GM18858 (cell line): Measurements from ENCODE around the gene QSOX2.
"Not testable (repeated sequence)": the region's sequence is repeated elsewhere in the genome, so short reads cannot be mapped to it uniquely, and the experiment has no call there.

Experiments used
- ATAC-seq: cut with Tn5 transposase; IDR thresholded peaks from one replicate; pipeline ENCODE4 v1.9.1; 2021; ENCODE audit not compliant: unreplicated experiment

QSOX2 gene

DNA sequence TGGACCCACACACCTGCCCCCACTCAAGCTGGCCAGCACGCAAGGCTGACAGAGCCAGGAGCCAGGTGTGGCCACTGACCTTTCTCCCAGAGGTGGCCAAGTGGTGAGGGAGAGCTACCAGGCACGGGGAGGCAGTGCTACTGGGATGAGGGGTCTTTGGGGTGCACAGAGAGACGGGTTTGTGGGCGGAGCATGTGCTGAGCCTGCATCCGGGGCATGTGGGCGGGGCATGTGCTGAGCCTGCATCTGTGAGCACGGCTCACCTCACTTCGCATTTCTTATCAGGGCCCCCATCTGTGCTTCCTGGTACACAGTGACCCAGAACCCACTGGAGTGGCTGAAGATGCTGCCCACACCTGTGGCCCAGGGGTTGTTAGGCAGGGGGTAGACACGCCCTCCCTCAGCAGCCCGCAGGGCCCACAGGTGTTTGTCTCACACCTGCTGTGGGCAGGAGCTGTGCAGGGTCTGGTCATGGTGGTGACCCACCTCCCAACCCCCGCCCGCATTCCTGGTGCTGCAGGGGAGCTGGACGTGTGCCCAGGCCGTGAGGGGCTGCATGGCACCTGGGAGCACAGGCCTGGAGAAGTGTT, 36.8 kb upstream of the QSOX2 start:
- no peak for ATAC-seq

DNA sequence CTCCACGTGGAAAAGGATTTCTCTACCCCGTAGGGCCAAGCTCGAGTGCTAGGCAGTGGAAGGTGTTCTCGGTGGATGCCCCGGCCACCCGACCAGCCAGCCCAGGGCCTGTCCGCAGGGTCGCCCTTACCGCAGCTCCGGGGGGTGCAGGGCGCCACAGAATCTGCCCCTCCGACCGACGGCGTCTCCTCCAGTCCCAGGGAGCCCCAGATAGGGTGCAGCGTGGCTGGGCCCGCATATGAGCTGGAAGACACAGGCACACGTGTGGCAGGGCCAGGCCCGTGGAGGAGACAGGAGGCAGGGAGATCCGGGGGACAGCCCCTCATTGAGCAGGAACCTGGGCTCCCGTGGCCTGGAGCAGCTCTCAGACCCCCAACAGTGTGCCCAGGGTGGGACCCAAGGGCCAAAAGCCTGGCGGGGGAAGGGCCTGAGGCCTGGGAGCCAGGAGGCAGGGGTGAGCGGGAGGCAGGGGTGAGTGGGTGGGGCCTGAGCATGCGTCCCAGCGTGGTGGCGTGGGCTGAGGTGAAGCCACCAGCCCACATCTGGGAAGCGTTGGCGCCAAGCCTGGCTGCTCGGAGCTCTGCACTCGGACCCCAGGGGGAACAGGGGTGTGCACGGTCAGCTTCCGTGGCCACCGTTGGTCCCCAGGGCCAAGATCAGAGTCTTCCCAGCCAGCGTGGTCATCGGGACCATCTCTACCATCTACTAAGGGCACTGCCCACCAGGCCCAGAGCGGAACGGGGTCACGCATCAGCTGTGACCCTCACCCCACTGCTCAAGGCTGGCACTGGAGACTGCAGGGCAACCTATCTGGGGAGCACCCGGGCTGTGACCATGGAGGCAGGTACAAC, 36.0 kb upstream of the QSOX2 start:
- ATAC-seq = no peak

DNA sequence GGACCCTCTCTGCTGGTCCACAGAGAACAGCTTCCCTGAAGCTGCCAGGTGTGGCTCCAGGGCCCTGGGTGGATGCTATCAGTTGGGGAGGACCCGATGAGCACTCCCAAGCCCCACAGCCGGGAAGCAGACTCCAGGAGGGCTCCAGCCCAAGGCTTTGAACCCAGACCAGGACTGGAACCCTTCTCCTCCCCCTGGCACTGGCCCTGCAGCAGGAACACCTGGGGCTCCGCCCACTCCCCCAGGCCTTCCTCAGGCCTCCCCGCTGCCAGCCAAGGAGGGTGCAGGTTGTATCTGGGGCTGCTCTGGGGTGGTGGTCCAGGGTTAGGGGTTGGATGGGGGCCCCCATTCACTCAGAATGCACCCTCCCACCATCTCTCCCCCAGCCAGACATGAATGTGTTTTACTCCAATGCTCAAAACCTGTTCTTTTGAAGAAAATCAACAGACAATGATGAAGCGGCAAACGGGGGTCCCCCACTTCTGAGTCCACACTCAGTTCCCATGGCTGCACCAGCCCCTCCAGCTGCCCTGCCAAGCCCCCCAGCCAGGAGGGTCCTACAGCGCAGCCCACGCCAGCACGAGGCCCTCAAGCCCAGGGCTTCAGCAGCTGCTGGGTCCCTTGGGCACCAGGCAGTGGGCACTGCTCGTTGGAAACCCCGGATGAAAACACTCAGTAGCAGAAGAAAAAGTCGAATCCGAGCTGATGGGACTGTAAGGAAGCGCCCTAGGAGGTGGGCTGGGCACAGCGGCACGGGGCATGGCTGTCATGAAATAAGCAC, 35.1 kb upstream of the QSOX2 start:
- ATAC-seq = no peak

DNA sequence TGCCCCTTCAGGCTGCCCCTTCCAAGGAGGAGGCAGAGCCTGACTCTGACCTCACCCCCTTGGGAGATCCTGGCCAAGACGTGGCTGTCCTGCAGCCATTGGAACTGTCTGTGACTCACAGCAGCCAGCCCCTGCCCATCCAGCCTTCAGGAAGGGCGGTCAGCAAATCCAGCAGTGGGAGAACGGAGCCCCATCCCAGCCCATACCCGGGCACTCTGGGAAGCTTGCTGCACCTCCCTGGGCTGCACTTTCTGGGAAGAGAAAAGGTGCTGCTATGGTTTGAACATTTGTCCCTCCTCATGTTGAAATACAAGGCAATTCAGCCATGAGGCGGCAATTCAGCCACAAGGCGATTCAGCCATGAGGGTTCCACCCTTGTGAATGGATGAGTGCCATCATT, 33.9 kb upstream of the QSOX2 start:
- ATAC-seq = no peak

DNA sequence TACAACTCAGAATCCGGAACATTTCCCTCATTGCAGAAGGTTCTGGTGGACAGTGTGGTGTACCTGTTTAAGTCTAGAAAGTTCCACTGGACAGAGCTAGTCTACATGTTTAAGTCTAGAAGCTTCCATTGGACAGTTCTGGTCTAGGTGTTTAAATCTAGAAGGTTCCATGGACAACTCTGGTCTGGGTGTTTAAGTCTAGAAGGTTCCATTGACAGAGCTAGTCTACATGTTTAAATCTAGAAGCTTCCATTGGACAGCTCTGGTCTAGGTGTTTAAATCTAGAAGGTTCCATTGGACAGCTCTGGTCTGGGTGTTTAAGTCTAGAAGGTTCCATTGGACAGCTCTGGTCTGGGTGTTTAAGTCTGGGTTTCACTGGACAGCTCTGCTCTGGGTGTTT, 33.3 kb upstream of the QSOX2 start:
- no peak for ATAC-seq

DNA sequence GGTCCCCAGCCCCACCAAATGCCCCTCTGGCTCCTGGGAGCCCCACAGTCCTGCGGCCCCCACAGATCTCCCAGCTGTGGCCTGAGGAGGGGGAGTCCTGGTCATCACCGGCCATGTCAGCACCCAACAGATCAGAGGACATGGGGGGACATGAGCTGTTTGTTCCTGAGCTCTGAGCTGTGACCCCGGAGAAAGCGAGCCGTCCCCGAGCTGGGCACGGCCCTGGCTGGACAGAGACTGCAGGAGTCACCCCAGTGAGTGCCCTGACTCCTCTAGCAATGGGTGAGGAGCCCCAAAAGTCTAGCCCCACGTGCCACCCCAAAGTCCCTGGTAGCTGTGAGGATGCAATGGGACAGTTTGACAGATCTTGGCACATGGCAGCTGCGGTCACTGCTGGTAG, 32.6 kb upstream of the QSOX2 start:
- no peak for ATAC-seq

DNA sequence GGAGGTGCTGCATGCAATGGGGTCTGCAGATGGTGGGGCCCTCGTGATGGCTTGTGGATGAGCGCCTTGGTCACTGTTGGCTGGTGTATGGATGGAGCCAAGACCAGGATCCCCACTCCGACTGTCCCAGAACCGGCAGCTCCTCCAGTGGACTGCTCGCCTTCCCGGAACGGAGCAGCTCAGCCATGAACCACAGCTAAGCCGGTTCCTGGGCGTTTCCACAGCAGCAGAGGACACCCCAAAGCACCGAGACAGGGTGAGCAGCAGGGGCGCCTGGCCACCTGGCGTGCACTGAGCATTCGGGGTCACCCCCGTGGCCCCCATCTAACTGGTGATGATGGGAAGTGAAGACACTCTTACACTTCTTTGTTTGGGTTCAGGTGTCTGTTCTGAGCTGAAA, 32.1 kb upstream of the QSOX2 start:
- ATAC-seq = no peak

DNA sequence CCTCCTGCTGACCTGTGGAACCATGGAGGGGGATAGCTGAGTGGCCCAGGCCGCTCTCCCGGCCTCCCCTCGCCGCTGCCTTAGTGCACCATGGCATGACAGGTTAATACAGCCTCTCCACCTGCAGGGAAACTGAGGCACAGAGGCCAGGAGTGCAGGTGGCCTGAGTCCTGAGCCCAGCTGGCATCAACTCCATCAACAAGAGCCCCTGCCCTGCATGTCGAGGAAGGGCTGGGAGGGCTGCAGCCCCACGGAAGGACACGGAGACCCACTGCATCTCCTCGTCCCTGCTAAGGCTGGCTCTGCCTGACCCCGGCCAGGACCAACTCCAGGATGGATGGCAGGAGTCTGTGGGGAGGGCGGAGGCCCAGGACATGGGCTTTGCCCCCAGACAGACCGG, 31.1 kb upstream of the QSOX2 start:
- no peak for ATAC-seq

DNA sequence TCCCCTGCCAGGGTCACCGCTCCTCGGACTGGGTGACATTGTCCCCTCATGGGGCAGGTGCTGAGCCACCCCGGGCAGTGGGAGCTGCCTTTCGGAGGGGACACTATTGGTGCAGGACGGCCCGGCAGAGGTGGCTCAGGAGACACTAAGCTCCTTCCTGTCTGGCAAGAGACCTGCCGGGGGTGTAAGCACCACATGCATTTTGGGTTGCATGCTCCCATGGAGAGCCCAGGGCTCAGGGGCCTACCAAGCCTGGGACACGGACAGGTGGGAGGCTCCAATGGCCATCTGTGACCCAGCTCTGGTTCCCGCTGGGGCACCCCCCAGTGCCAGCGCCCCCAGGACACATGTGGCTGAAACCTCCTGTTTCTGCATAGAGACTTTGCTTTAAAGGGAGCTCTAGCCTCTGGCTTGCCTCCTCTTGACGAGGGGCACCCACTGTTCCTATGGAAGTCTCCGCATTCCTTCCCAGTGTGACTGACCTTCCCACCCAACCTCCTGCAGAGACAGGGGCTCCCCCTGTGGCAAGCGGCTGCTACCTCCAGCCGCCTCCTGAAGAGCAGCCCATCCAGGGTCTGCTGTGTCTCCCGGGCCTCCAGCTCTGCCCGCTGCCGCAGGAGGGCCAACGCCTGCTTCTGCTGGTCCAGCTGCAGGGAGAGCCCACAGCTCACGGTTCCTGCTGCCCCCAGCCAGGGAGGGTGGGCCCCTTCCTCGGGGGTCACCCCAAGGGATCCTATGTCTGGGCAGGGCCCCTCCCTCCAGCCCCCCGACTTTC, 30.2 kb upstream of the QSOX2 start:
- no peak for ATAC-seq

DNA sequence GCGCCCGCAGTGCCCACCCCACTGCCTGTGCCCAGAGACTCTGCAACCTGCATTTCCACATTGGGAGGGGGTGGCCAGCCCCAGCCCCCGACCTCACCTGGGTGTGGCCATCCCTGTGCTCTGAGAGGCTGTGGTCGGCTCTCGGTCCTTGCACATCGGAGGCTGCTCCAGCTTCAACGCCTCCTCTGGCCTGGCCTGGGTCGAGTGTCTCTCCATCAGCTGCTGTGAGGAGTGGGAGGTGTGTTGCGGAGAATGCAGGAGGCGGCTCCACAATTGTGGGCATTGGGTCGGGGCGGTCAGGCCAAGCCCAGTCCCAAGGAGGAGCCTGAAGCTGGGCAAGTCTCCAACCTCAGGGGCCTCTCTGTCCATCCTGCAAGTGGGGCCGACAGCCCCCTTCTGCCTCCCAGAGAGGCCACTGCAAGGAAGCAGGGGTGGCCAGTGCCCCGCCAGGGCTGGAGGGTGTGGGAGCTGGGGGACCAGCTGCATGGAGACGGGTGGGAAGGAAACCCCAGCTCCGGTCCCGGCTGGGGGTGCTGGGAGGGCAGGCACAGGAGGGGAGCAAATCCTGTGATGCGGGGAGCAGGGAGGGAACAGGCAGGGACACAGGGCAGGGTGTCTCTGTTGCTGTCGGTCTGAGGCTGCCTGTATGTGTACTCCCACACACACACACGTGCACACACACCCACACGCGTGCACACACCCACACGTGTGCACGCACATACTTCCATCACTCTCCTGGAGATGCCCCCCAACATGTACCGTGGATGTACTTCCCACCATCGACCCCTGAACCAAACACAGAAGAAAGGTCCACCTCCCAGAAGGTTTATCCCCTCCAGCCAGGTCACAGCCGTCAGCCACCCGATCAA, 29.4 kb upstream of the QSOX2 start:
- ATAC-seq = no peak

DNA sequence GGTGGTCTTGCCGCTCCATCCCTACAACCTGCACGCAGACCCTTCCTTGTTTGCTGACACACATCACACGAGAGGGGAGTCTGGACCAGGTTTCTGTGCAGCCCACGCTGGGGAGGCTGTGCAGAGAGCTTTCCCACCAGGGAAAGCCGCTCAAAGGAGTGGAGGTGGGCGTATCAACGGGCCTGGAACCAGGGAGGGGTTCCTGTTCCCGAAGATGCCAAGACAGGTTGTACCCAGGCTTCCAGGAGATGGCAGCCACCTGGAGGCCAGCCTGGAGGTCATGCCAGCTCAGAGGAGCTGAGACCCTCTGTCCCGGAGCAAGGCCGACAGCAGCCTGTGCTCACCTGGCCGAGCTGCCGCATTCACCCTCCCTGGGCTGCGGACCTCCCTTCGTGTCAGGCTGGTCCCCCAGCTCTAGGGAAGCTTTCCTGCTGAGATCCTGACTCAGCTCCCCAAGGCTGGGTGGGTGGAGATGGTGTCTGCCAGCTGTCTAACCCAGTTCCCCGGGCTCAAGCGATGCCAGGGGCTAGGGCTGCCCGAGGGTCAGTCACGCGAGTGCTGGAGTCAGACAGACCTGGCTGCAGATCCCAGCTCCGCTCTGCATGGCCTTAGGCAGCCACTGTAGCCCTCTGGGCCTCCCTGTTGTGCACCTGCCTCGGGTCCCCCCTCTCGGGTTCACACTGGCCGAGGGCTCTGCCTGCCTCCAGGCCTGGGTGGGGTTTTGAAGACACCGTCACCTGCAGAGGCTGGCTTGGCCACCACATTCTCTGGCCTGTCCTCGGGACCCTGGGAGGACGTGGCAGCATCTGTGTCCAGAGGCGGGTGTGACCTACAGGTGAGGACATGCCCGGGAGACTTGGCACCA, 28.5 kb upstream of the QSOX2 start:
- ATAC-seq = no peak

DNA sequence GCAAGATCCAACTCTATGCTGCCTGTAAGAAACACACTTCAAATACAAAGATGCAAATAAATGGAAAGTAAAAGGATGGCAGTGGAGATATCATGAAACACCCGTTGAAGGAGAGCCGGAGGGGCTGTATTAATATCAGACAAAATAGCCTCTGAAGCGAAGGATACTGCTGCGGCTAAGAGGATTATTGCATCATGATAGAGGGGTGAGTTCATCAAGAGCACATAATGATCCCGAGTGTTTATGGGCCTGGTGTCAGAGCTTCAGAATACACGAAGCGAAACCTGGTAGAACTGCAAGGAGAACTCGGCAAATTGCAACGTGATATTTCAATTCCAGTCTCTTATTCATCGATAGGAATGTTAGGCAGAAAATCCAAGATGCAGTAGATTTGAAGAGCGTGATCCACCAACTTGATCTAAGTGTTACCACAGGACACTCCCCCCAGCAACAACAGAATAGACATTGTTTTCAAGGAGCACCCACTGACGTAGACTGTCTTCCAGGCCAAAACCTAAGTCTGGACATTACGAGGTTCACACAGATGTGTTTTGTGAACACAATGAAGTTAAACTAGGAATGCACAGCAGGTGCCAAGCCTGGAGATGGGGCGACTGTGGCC, 27.7 kb upstream of the QSOX2 start:
- ATAC-seq = no peak

DNA sequence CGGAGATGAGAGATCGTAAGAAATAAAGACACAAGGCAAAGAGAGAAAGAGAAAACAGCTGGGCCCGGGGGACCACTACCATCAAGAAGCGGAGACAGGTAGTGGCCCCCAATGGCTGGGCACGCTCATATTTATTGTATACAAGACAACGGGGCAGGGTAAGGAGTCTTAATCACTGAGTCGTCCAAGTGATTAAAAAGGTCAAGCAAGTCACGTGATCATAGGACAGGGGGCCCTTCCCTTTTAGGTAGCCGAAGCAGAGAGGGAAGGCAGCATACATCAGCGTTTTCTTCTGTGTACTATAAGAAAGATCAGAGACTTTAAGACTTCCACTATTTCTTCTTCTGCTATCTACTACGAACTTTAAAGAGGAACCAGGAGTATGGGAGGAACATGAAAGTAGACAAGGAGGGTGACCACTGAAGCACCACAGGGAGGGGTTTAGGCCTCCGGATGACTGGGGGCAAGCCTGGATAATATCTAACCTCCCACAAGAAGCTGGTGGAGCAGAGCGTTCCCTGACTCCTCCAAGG, 24.6 kb upstream of the QSOX2 start:
- no peak for ATAC-seq

DNA sequence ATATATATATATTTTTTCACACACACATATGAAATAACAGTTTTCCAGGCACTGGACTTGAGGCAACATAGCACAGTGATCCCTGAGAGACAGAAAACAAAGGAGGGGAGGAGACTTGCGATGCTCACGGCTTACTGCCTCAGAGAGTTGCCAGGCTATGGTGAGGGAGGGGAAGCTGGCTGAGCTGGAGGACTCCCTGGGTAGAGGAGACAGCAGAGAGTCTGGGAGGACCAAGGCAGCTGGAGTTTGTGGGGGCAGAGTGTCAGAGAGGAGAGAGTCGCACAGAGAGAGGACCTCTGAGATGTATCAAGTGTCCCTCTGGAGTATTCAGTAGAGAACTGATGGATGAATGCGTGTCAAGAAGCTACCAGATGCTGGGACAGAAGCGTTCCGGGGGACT, 23.1 kb upstream of the QSOX2 start:
- no peak for ATAC-seq

DNA sequence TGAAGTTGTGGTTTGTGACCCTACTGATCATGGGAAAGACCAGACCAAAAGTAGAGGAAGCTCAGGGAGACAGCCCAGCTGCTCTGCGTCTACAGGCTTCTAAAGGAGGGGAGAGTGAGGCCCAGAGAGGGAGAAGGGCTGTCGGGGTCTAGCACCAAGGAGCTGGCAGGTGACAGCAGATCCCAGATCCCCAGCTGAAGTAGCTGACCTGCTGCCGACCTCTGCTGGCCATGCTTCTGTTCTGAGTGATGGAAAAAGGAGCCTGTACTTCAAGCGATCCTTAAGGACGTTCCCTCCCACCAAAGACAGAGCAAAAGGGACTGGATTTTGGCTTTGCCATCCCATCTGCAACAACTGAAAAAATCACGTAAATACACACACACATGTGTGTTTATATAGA, 22.7 kb upstream of the QSOX2 start:
- ATAC-seq = no peak

DNA sequence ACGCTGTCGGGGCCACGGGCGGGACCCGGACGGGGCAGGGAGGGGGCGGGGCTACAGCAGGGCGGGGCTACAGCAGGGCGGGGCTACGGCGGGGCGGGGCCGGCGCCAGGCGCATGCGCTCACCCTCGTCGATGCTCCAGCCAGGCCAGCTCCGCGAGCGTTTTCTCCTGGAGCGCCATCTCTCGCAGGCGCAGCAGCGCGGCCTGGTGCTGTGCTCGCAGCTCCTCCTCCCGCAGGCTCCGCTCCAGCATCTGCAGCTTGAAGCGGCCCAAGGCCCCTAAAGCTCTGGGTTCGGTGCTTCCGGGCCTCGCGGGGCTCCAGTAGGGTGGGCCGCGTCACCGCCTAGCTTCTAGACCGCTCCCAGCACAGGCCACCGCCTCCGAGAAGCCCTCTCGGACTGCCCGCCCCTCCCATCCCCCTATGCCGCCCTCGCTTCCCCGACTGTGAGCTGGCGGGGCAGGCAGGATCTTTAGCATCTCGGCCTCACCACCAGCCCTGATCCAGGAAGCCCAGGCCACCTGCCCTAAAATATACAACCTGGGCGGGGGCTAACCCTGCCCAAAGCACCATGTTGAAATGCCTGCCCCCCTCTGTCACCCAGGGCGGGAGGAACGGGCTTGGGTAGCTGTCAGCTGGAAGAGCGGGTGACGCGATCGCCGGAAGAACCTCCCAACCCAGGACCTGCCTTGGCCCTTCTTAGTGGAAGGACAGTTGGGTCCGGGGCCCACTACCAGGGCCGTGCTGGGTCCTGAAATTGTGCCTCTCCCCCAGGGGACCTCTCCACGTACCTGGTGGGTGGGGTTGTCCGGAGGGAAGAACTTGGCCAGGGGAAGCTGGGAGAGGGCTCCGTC, 21.9 kb upstream of the QSOX2 start:
- ATAC-seq = no peak

DNA sequence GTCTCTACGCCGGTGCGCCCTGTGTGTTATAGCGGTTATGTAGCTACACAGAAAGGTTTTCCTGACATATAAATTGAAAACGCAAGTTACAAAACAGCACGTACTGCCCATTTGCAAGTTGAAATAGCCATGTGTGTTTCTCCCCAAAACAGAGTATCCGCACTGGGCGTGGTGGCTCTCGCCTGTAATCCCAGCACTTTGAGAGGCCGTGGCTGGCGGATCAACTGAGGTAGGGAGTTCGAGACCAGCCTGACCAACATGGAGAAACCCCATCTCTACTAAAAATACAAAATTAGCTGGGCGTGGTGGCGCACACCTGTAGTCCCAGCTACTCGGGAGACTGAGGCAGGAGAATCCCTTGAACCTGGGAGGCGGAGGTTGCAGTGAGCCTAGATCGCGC, 21.0 kb upstream of the QSOX2 start:
- not testable (repeated sequence) for ATAC-seq
